Activated T-helper 1 cell treated with anti-CD3 and anti-CD28 coated beads, Interleukin-12 subunit alpha, Interleukin-12 subunit beta, Interleukin-2, Interleukin-4 antibody, amounts not matched to agents 30 ng/mL and 10 ng/mL and 1 ng/mL, durations not matched to agents 14 hours and 24 hours and 36 hours (primary cell): ENCODE measurements around the gene PJA1. TPM values are rescaled to one million over a fixed set of nuclear protein-coding genes. Genes with fewer than 3 reads are reported as not detected.

Source experiments
- DNase-seq: peaks from one replicate; pipeline ENCODE4 v3.0.0; 2021; ENCODE audit warnings: low spot score
- H3K27ac Mint-ChIP-seq: one replicate; pipeline ENCODE4 v1.8.0; 2021; ENCODE audit warnings: mild to moderate bottlenecking, mixed read lengths
- H3K27me3 Mint-ChIP-seq: one replicate; pipeline ENCODE4 v1.8.0; 2022; ENCODE audit warnings: mild to moderate bottlenecking, moderate library complexity, mixed read lengths; ENCODE audit not compliant: insufficient read depth
- H3K36me3 Mint-ChIP-seq: one replicate; pipeline ENCODE4 v1.8.0; 2021; ENCODE audit warnings: low read depth, mixed read lengths
- H3K4me1 Mint-ChIP-seq: one replicate; pipeline ENCODE4 v1.8.0; 2021; ENCODE audit warnings: low read depth, mixed read lengths
- H3K4me3 Mint-ChIP-seq: one replicate; pipeline ENCODE4 v1.8.0; 2021; ENCODE audit warnings: mild to moderate bottlenecking, moderate library complexity, mixed read lengths
- H3K9me3 Mint-ChIP-seq: one replicate; pipeline ENCODE4 v1.8.0; 2021; ENCODE audit warnings: mixed read lengths
- intact Hi-C: fragments of 100-400 bp; cut with micrococcal nuclease; formaldehyde crosslinking; loops from one replicate; pipeline ENCODE4 v1.15.1; 2024
- total RNA-seq: library from RNA; stranded (reverse); gene quantifications from 2 replicates; pipeline ENCODE4 v1.2.3, GENCODE V29; 2022

PJA1 gene
- 14.5 and 15.6 TPM in 2 replicates for total RNA-seq

- DNase-seq = peak; percentile 50
- Mint-ChIP-seq H3K4me3 (peak within 1 kb of the TSS; percentile 92), H3K27me3 (peaks cover 7% of the 10 kb centered on the region), H3K36me3 (peaks cover 10% of the 10 kb centered on the region), H3K4me1 (peaks cover 25% of the 10 kb centered on the region), H3K9me3 (no peaks in the 10 kb centered on the region), H3K27ac (peak within 1 kb of the TSS; percentile 94)
- intact Hi-C loops = loop anchor here (2.0 kb wide), 2 partner anchors 336 to 666 kb away; partner anchors contain the start of genes EFNB1 and YIPF6
These were observed at the start of gene PJA1 for GRCh38 chrX:69165087-69165651. Gene PJA1 (minus strand): TSS chrX:69165453. CDS start chrX:69163073, 2,380 bp downstream.

GRCh38 chrX:69214463-69214862, 49.2 kb upstream of the PJA1 start:
- DNase-seq = no peak
- no peak overlapping the region for H3K4me3 Mint-ChIP-seq
- intact Hi-C loops = no loop called here
- no peaks in the 10 kb centered on the region for H3K9me3 Mint-ChIP-seq
- no peak overlapping the region for H3K27ac Mint-ChIP-seq
- H3K27me3 Mint-ChIP-seq = no peaks in the 10 kb centered on the region
- no peaks in the 10 kb centered on the region for H3K36me3 Mint-ChIP-seq
- H3K4me1 Mint-ChIP-seq = no peaks in the 10 kb centered on the region

- H3K4me1 Mint-ChIP-seq = no peaks in the 10 kb centered on the region
- H3K27me3 Mint-ChIP-seq = peaks cover 2% of the 10 kb centered on the region
- H3K4me3 Mint-ChIP-seq = no peak overlapping the region
- no peaks in the 10 kb centered on the region for H3K36me3 Mint-ChIP-seq
- no peak overlapping the region for H3K27ac Mint-ChIP-seq
- H3K9me3 Mint-ChIP-seq = no peaks in the 10 kb centered on the region
- intact Hi-C loops = no loop called here
- no peak for DNase-seq
These were observed 46.4 kb upstream of the PJA1 start for GRCh38 chrX:69211701-69212100.

GRCh38 chrX:69210581-69210980, 45.3 kb upstream of the PJA1 start:
- H3K36me3 Mint-ChIP-seq = no peaks in the 10 kb centered on the region

GRCh38 chrX:69207216-69207615, 42.0 kb upstream of the PJA1 start:
- no peak for DNase-seq

More at GRCh38 chrX:69210581-69210980, 45.3 kb upstream of the PJA1 start:
- H3K4me1 Mint-ChIP-seq = no peaks in the 10 kb centered on the region
- intact Hi-C loops = no loop called here
- no peak overlapping the region for H3K4me3 Mint-ChIP-seq
- H3K27me3 Mint-ChIP-seq = peaks cover 2% of the 10 kb centered on the region
- no peak overlapping the region for H3K27ac Mint-ChIP-seq
- no peak for DNase-seq
- H3K9me3 Mint-ChIP-seq = no peaks in the 10 kb centered on the region

GRCh38 chrX:69203638-69204037, 38.4 kb upstream of the PJA1 start:
- H3K27ac Mint-ChIP-seq = no peak overlapping the region
- intact Hi-C loops = no loop called here
- H3K36me3 Mint-ChIP-seq = no peaks in the 10 kb centered on the region
- H3K27me3 Mint-ChIP-seq = peaks cover 1% of the 10 kb centered on the region
- H3K4me1 Mint-ChIP-seq = no peaks in the 10 kb centered on the region
- no peaks in the 10 kb centered on the region for H3K9me3 Mint-ChIP-seq
- no peak overlapping the region for H3K4me3 Mint-ChIP-seq
- no peak for DNase-seq

More at GRCh38 chrX:69207216-69207615, 42.0 kb upstream of the PJA1 start:
- intact Hi-C loops = no loop called here
- no peak overlapping the region for H3K4me3 Mint-ChIP-seq
- no peaks in the 10 kb centered on the region for H3K9me3 Mint-ChIP-seq
- peaks cover 2% of the 10 kb centered on the region for H3K27me3 Mint-ChIP-seq
- no peaks in the 10 kb centered on the region for H3K36me3 Mint-ChIP-seq
- no peaks in the 10 kb centered on the region for H3K4me1 Mint-ChIP-seq
- H3K27ac Mint-ChIP-seq = no peak overlapping the region

- intact Hi-C loops = no loop called here
- no peaks in the 10 kb centered on the region for H3K27me3 Mint-ChIP-seq
- no peaks in the 10 kb centered on the region for H3K4me1 Mint-ChIP-seq
- DNase-seq = no peak
- no peak overlapping the region for H3K27ac Mint-ChIP-seq
- H3K36me3 Mint-ChIP-seq = no peaks in the 10 kb centered on the region
- no peaks in the 10 kb centered on the region for H3K9me3 Mint-ChIP-seq
- H3K4me3 Mint-ChIP-seq = no peak overlapping the region
These were observed 32.4 kb upstream of the PJA1 start for GRCh38 chrX:69197690-69198089.

- Mint-ChIP-seq H3K27me3 (no peaks in the 10 kb centered on the region), H3K27ac (no peak overlapping the region), H3K4me1 (no peaks in the 10 kb centered on the region), H3K36me3 (no peaks in the 10 kb centered on the region), H3K4me3 (no peak overlapping the region), H3K9me3 (no peaks in the 10 kb centered on the region)
- no peak for DNase-seq
- intact Hi-C loops = no loop called here
These were observed 31.4 kb upstream of the PJA1 start for GRCh38 chrX:69196666-69197065.

GRCh38 chrX:69195810-69196209, 30.6 kb upstream of the PJA1 start:
- H3K4me3 Mint-ChIP-seq = no peak overlapping the region

GRCh38 chrX:69195192-69195591, 29.9 kb upstream of the PJA1 start:
- H3K4me1 Mint-ChIP-seq = no peaks in the 10 kb centered on the region
- intact Hi-C loops = no loop called here
- H3K4me3 Mint-ChIP-seq = no peak overlapping the region

More at GRCh38 chrX:69195810-69196209, 30.6 kb upstream of the PJA1 start:
- no peak for DNase-seq
- H3K36me3 Mint-ChIP-seq = no peaks in the 10 kb centered on the region
- intact Hi-C loops = no loop called here
- H3K27me3 Mint-ChIP-seq = no peaks in the 10 kb centered on the region
- no peaks in the 10 kb centered on the region for H3K9me3 Mint-ChIP-seq
- no peaks in the 10 kb centered on the region for H3K4me1 Mint-ChIP-seq
- H3K27ac Mint-ChIP-seq = no peak overlapping the region

GRCh38 chrX:69192603-69193002, 27.4 kb upstream of the PJA1 start:
- Mint-ChIP-seq H3K27me3 (no peaks in the 10 kb centered on the region), H3K4me1 (no peaks in the 10 kb centered on the region), H3K27ac (no peak overlapping the region), H3K4me3 (no peak overlapping the region), H3K9me3 (no peaks in the 10 kb centered on the region), H3K36me3 (no peaks in the 10 kb centered on the region)
- intact Hi-C loops = no loop called here
- DNase-seq = no peak

More at GRCh38 chrX:69195192-69195591, 29.9 kb upstream of the PJA1 start:
- no peak for DNase-seq
- no peaks in the 10 kb centered on the region for H3K9me3 Mint-ChIP-seq
- H3K27ac Mint-ChIP-seq = no peak overlapping the region
- no peaks in the 10 kb centered on the region for H3K27me3 Mint-ChIP-seq
- no peaks in the 10 kb centered on the region for H3K36me3 Mint-ChIP-seq

- no peaks in the 10 kb centered on the region for H3K36me3 Mint-ChIP-seq
- H3K27ac Mint-ChIP-seq = no peak overlapping the region
- no peak for DNase-seq
- H3K4me1 Mint-ChIP-seq = no peaks in the 10 kb centered on the region
- no peak overlapping the region for H3K4me3 Mint-ChIP-seq
- H3K27me3 Mint-ChIP-seq = peaks cover 3% of the 10 kb centered on the region
- intact Hi-C loops = no loop called here
- H3K9me3 Mint-ChIP-seq = no peaks in the 10 kb centered on the region
These were observed 24.5 kb upstream of the PJA1 start for GRCh38 chrX:69189576-69190371.

- Mint-ChIP-seq H3K9me3 (no peaks in the 10 kb centered on the region), H3K4me3 (no peak overlapping the region), H3K27me3 (peaks cover 6% of the 10 kb centered on the region), H3K36me3 (no peaks in the 10 kb centered on the region), H3K4me1 (no peaks in the 10 kb centered on the region), H3K27ac (no peak overlapping the region)
- intact Hi-C loops = no loop called here
- no peak for DNase-seq
These were observed 21.4 kb upstream of the PJA1 start for GRCh38 chrX:69186651-69187050.
